ENCODE results near the gene SLC16A12.
"Not testable (repeated sequence)": the region's sequence is repeated elsewhere in the genome, so short reads cannot be mapped to it uniquely, and the experiment has no call there.

SLC16A12 gene

DNA sequence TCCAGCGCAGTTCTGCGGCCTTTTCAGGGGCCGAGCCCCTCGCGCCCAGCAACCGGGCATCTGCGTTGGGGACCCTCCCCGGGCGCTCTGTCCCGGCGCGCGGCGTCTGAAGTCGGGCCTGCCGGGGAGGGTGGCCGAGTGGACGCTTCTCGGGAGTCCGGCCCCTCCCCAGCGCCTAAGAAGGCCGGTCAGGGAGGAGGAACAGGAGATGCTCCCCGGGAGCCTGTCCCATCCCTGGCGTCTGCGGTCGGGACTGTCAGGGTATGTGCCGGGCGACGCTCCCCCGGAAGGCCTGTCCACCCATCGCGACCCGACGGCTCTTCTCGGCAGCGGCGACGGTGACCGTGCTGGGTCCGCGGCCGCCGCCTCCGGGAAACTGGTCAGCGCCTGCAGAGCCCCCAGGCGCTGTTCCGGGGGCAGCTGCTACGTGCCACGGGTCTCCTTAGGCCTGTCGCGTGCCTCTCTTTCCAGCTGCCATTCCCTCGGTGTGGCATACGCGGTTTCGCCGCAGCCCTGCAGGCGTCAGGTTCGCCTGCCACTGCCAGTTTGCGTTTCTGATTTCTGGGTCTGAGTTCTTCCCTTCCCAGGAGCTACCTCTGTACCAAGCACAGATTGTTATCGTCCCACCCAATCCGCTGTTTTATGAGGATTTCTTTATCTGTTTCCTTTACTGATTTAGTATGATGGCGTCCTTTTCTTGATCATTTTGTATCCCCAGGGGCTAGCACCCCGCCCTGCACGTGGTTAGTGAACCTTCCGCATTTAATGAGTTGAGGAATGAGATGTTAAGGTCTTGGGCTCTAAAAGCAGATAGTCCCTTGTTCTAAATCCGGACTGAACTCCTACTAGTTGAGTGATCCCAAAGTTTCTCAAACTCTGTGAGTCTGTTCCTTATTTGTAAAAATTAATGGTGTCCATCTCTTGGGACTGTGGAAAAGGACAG is 120.2 kb downstream of the SLC16A12 start:
- peak in 1 of 2 experiments; percentile 30 for DNase-seq

DNA sequence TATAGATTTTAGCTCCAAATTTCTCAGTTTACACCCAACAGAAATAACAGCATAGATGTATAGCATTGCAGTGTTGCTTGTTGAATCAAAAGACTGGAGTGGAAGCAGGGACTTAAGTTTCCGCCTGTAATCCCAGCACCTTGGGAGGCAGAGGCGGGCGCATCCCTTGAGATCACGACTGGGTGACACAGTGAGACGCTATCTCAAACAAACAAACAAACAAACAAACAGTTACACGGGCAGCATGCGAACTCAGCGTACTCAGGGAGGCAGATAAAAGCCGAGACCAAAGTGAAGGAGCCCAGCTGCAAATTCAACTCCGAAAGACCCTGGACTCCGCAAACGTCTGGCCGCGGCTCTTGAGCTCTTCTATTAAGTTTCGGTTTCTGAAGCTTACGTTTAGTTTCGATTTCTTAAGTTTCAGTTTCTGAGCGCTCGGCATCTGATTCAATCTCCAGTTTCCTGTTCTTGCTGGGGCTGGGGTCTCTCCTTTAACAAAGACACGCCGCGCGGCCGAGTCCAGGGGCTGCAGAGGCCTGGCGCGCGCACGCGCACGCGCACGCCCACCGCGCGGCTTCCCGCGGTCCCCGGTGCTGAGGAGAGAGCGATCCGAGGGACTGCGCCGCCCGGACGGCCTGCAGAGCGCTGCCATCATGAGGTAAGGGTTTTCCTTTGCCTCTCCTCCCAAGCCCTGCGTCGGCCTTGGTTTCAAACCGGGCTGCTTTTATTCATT is 121.1 kb downstream of the SLC16A12 start, which contains the start of gene IFIT5:
IFIT5 (plus strand) TSS at position 423 of the 733 bp plus-strand sequence; CDS start at position 654, 231 bp downstream.
- peak; percentile 41 to 48 for DNase-seq

DNA sequence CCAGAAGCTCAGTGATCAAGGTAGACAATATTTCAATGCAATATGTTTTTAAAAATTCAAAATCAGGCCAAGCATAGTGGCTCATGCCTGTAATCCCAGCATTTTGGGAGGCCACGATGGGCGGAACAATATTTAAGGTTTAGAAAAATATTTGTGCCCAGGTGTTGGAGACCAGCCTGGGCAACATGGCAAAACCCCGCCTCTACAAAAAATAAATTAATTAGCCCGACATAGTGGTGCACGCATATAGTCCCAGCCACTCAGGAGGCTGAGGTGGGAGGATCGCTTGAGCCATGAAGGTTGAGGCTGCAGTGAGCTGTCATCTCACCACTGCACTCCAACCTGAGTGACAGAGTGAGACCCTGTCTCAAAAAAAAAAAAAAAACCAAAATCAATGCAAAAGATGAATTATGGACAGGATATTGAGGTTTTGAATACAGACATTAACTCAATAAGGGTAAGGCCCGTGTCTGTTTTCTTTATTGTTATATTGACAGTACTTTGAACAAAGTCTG is 121.9 kb downstream of the SLC16A12 start:
- DNase-seq: no peak

DNA sequence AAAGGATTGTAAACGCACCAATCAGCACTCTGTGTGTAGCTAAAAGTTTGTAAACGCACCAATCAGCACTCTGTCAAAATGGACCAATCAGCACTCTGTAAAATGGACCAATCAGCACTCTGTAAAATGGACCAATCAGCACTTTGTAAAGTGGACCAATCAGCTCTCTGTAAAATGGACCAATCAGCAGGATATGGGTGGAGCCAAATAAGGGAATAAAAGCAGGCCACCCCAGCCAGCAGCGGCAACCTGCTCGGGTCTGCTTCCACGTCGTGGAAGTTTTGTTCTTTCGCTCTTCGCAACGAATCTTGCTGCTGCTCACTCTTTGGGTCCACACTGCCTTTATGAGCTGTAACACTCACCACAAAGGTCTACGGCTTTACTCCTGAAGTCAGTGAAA is 123.1 kb downstream of the SLC16A12 start:
- DNase-seq: not testable (repeated sequence)

DNA sequence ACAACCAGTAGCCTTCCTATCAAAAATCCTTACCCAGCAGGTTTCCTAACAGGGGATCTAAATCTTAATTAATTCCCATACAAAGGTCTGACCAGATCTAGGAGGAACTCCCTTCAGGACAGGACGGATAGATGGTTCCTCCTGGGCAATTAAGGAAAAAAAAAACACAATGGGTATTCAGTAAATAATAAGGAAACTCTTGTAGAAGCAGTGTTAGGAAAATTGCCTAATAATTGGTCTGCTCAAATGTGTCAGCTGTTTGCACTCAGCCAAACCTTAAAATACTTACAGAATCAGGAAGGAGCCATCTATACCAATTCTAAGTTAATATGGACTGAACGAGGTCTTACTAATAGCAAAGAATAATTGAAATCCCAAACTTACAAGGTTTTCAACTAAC is 124.3 kb downstream of the SLC16A12 start:
- not testable (repeated sequence) for DNase-seq

DNA sequence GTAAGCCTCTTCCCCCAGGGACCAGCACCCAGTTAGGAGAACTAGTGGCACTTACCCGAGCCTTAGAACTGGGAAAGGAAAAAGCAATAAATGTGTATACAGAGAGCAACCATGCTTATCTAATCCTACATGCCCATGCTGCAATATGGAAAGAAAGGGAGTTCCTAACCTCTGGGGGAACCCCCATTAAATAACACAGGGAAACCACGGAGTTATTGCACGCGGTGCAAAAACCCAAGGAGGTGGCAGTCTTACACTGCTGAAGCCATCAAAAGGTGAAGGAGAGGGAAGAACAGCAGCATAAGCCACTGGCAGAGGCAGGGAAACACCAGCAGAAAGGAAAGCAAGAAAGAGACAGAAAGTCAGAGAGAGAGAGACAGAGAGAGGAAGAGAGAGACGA is 124.8 kb downstream of the SLC16A12 start:
- not testable (repeated sequence) for DNase-seq

DNA sequence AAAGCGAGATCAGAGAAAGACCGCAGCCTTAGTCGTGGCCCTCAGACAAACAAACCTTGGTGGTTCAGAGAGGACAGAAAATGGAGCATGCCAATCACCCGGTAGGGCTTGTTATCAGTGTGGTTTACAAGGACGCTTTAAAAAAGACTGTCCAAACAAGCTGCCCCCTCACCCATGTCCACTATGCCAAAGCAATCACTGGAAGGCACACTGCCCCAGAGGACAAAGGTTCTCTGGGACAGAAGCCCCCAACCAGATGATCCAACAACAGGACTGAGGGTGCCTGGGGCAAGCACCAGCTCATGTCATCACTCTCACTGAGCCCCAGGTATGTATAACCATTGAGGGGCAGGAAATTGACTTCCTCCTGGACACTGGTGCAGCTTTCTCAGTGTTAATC is 126.1 kb downstream of the SLC16A12 start:
- DNase-seq: not testable (repeated sequence)

DNA sequence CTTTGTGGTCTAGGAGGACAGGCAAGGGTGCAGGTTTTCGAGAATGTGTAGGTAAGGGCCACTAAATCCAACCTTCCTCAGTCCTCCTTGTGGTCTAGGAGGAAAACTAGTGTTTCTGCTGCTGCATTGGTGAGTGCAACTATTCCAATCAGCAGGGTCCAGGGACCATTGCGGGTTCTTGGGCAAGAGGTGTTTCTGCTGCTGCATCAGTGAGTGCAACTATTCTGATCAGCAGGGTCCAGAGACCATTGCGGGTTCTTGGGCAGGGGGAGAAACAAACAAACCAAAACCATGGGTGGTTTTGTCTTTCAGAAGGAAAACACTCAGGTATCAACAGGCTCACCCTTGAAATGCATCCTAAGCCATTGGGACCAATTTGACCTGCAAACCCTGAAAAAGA is 127.6 kb downstream of the SLC16A12 start:
- DNase-seq: not testable (repeated sequence)

DNA sequence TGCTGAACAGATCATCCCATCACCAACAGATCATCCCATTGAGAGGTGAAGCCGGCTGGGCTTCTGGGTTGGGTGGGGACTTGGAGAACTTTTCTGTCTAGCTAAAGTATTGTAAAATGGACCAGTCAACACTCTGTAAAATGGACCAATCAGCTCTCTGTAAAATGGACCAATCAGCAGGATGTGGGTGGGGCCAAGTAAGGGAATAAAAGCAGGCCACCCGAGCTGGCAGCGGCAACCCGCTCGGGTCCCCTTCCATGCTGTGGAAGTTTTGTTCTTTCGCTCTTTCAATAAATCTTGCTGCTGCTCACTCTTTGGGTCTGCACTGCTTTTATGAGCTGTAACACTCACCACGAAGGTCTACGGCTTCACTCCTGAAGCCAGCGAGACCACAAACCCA is 129.2 kb downstream of the SLC16A12 start:
- DNase-seq: not testable (repeated sequence)

DNA sequence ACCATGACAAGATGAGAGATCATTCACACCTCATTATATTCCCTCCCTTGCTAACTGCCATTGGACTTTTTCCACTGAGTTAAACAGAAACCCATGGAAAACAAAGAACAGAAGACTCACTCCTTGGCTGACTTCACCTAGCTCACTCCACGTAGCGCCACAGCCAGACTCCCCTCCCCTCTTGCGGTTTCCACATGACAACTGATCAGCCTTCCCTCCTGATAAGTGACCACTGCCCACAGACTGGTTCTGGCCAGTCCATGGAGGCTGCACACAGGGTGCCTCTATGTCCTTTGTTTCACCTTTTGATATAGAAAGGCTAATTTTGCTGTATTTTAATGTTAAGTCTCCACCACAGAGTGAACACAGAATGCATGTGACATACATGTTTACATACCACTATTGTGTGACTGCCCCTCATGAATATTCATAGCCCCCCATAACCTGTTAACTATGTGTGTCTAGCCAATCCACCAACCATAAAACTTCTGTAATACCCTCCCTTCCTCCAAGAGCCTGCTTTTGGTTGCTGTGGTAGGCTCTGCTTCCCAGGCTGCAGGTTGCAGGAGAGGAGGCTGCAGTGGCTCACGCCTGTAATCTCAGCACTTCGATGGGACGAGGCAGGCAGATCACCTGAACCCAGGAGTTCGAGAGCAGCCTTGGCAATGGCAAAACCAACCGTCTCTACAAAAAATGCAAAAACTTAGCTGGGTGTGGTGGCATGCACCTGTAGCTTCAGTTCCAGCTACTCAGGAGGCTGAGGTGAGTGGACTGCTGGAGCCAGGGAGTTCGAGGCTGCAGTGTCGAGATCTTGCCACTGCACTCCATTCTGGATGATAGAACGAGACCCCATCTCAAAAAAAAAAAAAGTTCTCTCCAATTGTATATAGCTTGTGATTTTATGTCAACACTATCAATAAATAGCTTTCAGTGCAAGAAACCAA is 131.0 kb downstream of the SLC16A12 start:
- no peak for DNase-seq

DNA sequence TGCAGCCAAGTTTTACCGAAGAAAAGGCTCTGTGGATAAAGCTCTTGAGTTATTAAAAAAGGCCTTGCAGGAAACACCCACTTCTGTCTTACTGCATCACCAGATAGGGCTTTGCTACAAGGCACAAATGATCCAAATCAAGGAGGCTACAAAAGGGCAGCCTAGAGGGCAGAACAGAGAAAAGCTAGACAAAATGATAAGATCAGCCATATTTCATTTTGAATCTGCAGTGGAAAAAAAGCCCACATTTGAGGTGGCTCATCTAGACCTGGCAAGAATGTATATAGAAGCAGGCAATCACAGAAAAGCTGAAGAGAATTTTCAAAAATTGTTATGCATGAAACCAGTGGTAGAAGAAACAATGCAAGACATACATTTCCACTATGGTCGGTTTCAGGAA is 132.4 kb downstream of the SLC16A12 start:
- no peak for DNase-seq

DNA sequence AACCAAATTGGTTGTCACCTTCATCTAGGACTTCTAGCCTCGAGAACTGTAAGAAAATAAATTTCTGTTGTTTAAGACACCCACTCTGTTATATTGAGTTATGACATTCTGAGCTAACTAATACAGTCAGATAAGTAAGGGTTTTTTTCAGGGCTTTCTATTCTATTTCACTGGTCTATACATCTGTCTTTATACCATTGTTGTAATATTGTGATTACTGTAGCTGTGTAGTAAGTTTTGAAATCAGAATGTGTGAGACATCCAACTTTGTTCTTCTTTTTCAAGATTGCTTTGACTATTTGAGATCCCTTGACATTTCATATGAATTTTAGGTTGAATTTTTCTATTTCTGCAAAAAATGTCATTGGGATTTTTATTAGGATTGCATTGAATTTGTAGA is 135.4 kb downstream of the SLC16A12 start:
- DNase-seq: peak; percentile 18

DNA sequence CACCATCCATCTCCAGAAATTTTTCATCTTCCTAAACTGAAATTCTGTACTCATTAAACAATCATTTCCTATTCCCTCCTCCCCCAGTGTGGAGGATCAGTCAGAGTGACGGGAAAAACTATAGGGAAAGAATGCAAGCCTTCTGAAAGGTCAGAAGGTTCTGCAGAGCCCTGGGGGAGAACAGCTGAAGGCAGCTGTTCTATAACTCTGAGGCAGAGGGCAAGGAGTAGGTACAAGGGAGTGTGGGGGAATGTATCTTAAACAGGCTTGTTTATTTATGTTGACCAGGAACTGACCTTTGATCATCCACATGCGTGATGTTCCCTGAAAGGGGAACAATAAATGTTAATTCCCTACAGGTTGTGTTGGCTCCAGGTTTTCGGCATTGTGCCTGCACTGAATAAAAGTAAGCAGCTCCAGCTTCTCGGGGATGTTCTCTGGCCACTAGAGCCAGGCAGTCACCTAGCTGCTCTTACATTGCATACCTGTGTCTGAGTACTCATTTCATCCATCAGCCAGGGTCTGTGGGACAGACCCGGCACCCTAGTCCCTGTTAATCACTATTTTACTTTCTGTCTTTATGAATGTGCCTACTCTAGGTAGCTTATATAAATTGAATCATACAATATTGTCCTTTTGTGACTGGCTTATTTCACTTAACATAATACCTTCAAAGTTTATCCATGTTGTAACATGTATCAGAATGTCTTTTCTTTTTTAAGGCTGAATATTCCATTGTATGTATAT is 137.2 kb downstream of the SLC16A12 start:
- DNase-seq: no peak

DNA sequence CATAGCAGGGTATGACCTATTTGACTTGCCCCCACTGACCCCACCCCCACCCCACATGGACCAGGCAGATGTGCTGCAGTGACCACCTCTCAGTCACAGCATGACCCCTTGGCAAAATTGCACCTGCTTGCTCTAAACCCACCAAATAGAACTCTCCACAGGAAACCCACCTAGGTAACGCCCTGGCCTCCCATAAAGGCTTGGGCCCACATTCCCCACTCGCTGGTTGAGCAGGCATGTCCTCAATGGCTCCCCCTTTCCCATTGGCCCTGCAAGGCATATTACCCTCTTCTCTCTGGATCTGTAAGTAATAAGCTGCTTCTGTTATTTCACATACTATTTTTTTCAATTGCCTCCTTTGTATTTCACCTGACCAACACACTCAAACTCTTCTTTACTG is 140.3 kb downstream of the SLC16A12 start:
- DNase-seq: no peak

DNA sequence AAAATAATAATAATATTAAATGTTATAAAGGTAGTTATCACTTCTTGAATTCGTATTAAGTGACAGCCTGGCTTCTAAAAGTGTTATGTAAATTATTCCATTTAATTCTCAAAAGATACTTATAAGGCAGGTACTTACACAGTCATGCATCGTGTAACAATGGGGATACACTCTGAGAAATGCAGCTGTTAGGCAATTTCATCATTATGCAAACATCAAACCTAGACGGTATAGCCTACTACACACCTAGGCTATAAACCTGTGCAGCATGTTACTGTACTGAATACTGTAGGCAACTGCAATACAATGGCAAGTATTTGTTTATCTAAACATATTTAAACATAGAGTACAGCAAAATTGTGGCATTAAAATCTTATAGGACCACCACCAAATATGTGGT is 141.5 kb downstream of the SLC16A12 start:
- DNase-seq: no peak

DNA sequence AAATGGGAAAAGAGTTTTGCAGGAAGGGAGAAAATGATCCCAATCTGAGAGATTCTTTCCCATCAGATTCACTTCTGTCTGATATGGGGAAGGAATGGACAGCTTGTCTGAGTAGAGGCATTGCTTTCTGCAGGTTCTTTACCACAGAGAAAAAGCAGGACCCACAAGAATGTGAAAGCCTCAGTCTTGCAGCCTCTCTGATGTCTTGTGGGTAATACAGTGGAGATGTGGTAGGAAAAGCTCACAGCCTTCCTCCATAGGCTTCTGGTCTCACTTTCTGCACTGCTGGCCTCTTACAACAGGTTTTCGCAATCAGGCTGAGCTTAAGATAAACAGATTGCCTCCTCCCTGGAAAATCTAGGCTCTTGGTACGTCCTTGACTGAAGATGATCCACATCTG is 142.4 kb downstream of the SLC16A12 start:
- DNase-seq: peak; percentile 57 to 61

DNA sequence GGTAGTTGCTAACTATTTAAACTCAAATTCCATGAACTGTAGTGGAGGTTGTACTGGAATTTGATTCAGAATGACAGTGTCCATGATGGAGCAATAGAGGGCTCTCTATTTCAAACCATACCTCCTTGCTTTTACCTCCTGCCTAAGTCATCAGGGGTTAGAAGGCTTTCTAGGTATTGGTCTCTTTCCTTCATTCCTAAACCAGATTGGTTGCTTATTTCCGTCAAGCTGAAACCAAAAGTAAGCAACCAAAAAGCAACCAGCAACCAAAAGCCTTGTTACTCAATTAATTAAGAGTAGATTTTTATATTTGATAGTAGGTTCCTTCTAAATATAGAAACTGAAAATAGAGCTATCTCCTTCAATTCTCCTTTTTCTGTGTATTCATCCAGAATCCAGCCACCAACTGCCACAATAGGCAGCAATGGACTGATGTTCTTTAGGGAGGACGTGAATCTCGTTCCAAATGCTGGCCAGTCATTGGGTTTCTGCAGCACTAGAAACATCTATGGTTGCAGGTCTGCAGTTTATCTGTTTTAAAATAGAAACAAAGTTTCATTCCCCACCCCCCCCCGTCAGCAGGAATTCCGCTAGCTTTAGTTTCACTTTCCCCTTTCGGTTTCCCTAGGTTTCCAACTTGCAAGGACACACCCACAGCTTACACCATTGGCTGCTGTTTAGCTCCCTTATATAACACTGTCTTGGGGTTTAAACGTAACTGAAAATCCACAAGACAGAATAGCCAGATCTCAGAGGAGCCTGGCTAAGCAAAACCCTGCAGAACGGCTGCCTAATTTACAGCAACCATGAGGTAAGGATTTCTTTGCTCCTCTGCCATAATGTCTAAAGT is 143.3 kb downstream of the SLC16A12 start, which contains the start of gene IFIT1:
IFIT1 (plus strand) TSS at position 717 of the 850 bp plus-strand sequence; CDS start at position 807, 90 bp downstream.
- DNase-seq: peak; percentile 74 to 80

DNA sequence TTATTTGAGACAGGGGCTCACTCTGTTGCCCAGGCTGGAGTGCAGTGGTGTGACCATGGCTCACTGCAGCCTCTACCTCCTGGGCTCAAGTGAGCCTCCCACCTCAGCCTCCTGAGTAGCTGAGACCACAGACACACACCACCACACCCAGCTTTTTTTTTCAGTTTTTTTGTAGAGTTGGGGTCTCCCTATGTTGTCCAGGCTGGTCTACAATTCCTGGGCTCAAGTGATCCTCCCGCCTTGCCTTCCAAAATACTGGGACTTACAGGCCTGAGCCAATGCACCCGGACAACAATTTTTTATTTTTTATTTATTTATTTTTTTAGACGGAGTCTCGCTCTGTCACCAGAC is 144.2 kb downstream of the SLC16A12 start:
- DNase-seq: not testable (repeated sequence)

DNA sequence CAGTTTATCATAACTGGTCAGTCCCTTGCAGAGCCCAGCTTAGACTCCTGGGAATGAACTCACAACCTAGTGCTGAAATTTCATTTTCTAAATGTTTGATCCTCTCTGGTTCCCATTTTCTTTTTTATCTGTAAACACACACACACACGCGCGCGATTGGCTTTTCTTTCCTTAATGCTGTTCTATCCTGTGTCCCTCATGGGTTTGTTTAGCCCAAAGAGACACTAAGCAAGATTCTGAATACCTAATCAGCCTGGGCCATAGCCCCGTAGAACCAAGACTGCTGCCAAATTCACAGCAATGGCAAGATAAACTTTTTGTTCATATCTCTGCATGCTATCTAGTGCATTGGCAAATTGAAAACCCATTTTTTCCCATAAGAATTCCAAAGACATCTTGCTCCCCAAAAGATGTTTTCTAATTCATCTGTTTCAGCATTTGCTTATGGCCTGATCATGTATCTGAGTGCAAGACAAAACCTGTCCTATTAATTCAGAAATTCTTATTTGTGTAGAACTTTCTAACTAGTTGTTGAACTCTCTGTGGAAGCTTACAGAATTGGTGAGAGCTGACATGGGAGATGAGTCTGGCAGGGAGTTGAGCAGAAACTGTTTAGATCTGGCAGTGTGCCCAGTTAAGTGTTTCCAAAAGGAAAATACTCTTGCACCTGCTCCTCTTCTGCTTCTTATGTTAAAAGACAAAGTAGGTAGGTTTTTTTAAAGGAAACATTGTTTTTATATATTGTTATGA is 144.7 kb downstream of the SLC16A12 start:
- no peak for DNase-seq

DNA sequence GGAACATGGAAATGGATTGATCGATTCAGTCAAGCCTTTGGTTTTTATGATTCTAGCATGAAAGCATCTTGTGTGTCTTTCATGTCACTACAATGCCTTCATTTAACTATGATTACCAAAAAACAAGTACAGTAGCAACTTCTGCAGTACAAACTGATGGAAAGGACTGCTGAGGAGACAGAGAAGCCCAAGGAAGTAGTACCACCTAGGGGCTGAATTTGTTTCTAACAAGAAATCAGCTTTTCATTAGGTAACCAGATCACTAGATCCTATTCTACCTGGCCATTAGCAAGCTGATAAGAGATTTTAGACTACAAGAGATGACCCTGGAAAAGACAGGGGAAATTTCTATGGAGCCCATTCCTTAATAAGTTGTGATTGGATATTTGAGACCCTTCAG is 146.1 kb downstream of the SLC16A12 start:
- peak; percentile 22 to 27 for DNase-seq

Data from AML-193 (cell line).